Calu3 (cell line): Measurements from ENCODE around the gene KHNYN. TPM values are rescaled to one million over a fixed set of nuclear protein-coding genes. Genes with fewer than 3 reads are reported as not detected.

Experiments
- BruUV-seq: library from RNA; stranded (reverse); fragments of 400-500 nt; replicated peaks from 2 replicates; lab custom pipeline; 2021; lab: Mats Ljungman, UMichigan
- CTCF ChIA-PET: fragments of 300-600 bp; sonication (Branson Sonifier 250); formaldehyde crosslinking; loops from one replicate; lab custom pipeline; 2022; ENCODE audit warnings: antibody characterized with exemption; lab: Charles Lee
- DNase-seq: peaks from one replicate; pipeline ENCODE4 v3.0.0; 2022
- H3K27ac Mint-ChIP-seq: one replicate; pipeline ENCODE4 v1.8.0; 2022; ENCODE audit warnings: mixed read lengths; ENCODE audit not compliant: unreplicated experiment
- H3K27me3 Mint-ChIP-seq: one replicate; pipeline ENCODE4 v1.8.0; 2022; ENCODE audit warnings: mixed read lengths; ENCODE audit not compliant: unreplicated experiment
- H3K36me3 Mint-ChIP-seq: one replicate; pipeline ENCODE4 v1.8.0; 2022; ENCODE audit warnings: mild to moderate bottlenecking, moderate library complexity, mixed read lengths; ENCODE audit not compliant: insufficient read depth, unreplicated experiment
- H3K4me1 Mint-ChIP-seq: one replicate; pipeline ENCODE4 v1.8.0; 2022; ENCODE audit warnings: mild to moderate bottlenecking, low read depth, mixed read lengths; ENCODE audit not compliant: unreplicated experiment
- H3K4me3 Mint-ChIP-seq: one replicate; pipeline ENCODE4 v1.8.0; 2022; ENCODE audit warnings: mild to moderate bottlenecking, low read depth, moderate library complexity, mixed read lengths; ENCODE audit not compliant: unreplicated experiment
- H3K9me3 Mint-ChIP-seq: one replicate; pipeline ENCODE4 v1.8.0; 2022; ENCODE audit warnings: low read depth, mixed read lengths; ENCODE audit not compliant: unreplicated experiment
- intact Hi-C: fragments of 100-400 bp; cut with micrococcal nuclease; formaldehyde crosslinking; loops from one replicate; pipeline ENCODE4 v1.10.0; 2022; ENCODE audit not compliant: unreplicated experiment
- total RNA-seq: library from RNA; stranded (reverse); gene quantifications from 2 replicates; pipeline ENCODE4 v1.2.3, GENCODE V29; 2022
- TF ChIP-seq, protein P1 (sequence below): fragments of 200-600 bp; IDR thresholded peaks from one replicate; pipeline ENCODE4 v1.8.0; 2022; ENCODE audit warnings: antibody characterized with exemption; ENCODE audit not compliant: unreplicated experiment

Gene KHNYN
- total RNA-seq, 1 experiment from 2014 or later, result 47.6 TPM

DNA sequence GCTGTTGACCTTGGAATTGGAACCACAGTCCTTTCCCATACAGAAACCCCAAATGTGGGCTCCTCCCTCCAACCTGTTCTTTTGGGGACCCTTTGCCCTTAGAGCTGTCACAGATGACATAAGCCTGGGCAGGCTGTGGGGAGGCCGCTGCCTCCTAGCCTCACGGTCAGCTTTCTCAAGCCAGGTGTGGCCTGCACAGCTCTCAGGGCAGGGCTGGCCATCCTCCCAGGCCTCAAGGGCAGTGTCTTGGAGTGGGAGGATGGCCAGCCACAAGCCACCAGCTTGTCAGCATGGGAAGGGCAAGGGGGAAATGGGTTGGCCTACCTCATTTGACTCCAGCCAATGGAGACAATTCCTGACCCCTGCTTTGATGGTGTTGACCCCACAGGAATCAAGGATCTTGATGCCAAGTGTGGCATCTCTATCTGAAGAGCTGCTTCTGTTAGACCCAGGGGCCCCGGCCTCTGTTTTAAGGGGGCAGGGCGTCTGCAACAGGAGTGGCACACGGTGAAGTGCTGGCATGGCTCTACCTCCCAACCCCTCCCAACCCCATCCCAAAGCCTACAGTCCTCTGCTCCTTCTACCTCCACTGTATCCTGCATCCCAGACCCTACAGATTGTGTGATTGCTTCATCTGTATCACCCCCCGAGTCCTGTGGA, 11.8 kb upstream of the KHNYN start:
- no TSS peak for BruUV-seq
- TF ChIP-seq, protein P1, sequence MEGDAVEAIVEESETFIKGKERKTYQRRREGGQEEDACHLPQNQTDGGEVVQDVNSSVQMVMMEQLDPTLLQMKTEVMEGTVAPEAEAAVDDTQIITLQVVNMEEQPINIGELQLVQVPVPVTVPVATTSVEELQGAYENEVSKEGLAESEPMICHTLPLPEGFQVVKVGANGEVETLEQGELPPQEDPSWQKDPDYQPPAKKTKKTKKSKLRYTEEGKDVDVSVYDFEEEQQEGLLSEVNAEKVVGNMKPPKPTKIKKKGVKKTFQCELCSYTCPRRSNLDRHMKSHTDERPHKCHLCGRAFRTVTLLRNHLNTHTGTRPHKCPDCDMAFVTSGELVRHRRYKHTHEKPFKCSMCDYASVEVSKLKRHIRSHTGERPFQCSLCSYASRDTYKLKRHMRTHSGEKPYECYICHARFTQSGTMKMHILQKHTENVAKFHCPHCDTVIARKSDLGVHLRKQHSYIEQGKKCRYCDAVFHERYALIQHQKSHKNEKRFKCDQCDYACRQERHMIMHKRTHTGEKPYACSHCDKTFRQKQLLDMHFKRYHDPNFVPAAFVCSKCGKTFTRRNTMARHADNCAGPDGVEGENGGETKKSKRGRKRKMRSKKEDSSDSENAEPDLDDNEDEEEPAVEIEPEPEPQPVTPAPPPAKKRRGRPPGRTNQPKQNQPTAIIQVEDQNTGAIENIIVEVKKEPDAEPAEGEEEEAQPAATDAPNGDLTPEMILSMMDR, result no peak
- DNase-seq, result no peak
- Mint-ChIP-seq H3K27me3 (no peaks in the 10 kb centered on the region), H3K36me3 (no peaks in the 10 kb centered on the region), H3K4me3 (no peak overlapping the region), H3K9me3 (no peaks in the 10 kb centered on the region), H3K27ac (no peak overlapping the region), H3K4me1 (peaks cover 11% of the 10 kb centered on the region)
- intact Hi-C loops, result no loop called here
- CTCF ChIA-PET, result interaction anchor here (1.0 kb wide), 1 partner anchor 86 kb away, joined by 3 read pairs; no protein-coding TSS in a partner anchor

DNA sequence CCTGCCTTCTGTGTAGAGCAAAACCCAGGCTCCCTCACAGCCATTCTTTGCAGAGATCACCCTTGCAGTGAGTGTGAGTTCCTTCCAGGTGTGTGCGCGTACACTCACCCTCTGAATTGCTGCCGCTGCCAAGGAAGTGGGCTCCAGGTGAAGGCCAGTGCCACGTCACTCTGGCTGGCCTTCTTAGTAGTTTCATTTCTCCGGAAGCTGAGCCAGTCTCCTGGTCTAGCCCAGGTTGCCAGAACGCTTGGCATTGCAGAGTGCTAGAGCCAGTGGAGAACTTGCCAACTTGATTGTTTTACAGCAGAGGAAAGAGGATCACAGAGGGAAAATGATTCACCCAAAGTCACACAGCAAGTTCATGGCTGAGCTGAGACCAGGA, 11.3 kb upstream of the KHNYN start:
- no TSS peak for BruUV-seq
- no peaks in the 10 kb centered on the region for H3K9me3 Mint-ChIP-seq
- no peaks in the 10 kb centered on the region for H3K36me3 Mint-ChIP-seq
- H3K27ac Mint-ChIP-seq, result peak overlapping the region; percentile 46
- CTCF ChIA-PET, result interaction anchor here (1.0 to 2.0 kb wide), 2 partner anchors 13 to 86 kb away, joined by 3 to 5 read pairs; no protein-coding TSS in a partner anchor
- intact Hi-C loops, result no loop called here
- DNase-seq, result no peak
- TF ChIP-seq, protein P1, result no peak
- H3K4me1 Mint-ChIP-seq, result peaks cover 11% of the 10 kb centered on the region
- no peak overlapping the region for H3K4me3 Mint-ChIP-seq
- no peaks in the 10 kb centered on the region for H3K27me3 Mint-ChIP-seq

DNA sequence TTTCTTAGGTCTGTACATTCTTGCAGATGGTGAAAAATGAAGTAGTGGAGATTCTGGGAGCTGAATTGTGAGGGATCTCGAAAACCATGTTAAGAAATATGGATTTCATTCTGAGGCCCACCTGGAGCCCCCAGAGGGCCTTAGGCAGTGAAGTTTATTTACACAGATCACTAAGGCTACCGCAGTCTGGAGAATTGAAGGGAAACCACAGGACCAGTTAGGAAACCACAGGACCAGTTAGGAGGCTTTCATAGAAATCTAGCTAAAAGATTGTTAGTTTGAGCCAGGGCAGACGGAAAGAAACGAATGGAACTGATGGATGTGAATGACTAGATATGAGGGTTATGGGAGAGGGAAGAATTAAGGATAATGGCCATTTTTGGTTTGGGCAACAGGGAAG, 7.5 kb upstream of the KHNYN start:
- Mint-ChIP-seq H3K9me3 (no peaks in the 10 kb centered on the region), H3K36me3 (no peaks in the 10 kb centered on the region), H3K27ac (no peak overlapping the region), H3K27me3 (no peaks in the 10 kb centered on the region), H3K4me1 (peaks cover 35% of the 10 kb centered on the region), H3K4me3 (no peak overlapping the region)
- CTCF ChIA-PET, result interaction anchor here (1.3 to 1.8 kb wide), 2 partner anchors 9 to 89 kb away, joined by 3 to 6 read pairs; no protein-coding TSS in a partner anchor
- DNase-seq, result no peak
- intact Hi-C loops, result no loop called here
- TF ChIP-seq, protein P1, result no peak
- no TSS peak for BruUV-seq

DNA sequence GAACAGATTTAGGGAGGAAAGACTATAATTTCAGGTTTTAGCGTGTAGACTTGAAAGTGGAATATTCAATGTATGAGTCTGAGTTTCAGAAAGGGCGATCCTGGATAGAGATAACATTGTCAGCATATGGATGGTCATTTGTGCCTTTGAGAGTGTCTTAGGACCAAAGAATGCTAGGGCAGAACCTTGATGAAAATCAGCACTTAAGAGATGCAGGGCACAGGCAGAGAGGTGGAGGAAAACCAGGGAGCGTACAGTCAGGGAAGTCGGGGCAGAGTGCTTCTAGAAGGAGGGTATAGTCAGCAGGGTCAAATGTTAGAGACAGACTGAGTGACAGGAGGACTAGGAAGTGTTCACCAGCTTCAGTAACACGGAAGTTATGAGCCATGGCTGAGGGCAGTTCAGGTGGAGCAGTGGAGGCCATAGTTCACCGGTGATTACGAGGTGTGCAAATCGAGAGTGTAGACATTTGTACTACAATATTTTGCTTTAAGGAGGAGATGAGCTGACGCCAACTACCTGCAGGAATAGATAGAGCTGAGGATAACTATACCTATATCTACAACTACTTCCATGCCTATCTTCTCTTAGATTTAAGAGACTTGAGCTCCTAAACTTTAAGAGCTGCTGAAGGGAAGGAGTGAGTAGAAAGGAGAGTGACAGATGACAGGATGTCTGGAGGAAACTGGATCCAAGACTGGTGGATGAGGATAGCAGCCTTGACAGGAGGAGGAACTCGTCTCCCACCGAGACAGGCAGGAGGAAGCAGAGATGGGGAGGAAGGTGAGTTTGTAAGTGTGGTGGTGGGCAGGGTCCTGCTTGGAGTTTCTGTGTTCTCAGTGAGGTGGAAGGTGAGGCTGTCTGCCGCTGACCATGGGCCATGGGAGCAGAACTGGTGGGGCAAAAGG, 6.8 kb upstream of the KHNYN start:
- no peak for DNase-seq
- intact Hi-C loops, result no loop called here
- TF ChIP-seq, protein P1, result no peak
- CTCF ChIA-PET, result interaction anchor here (1.3 to 1.8 kb wide), 2 partner anchors 9 to 90 kb away, joined by 3 to 6 read pairs; no protein-coding TSS in a partner anchor
- no TSS peak for BruUV-seq
- Mint-ChIP-seq H3K27me3 (no peaks in the 10 kb centered on the region), H3K9me3 (no peaks in the 10 kb centered on the region), H3K36me3 (no peaks in the 10 kb centered on the region), H3K27ac (no peak overlapping the region), H3K4me3 (no peak overlapping the region), H3K4me1 (peaks cover 35% of the 10 kb centered on the region)
